ENCODE data around the gene PPP1R11.
"Not testable (repeated sequence)": the region's sequence is repeated elsewhere in the genome, so short reads cannot be mapped to it uniquely, and the experiment has no call there.

Gene PPP1R11

GRCh38 chr6:30112402-30112994 is 45.5 kb downstream of the PPP1R11 start:
- no peaks in the 10 kb centered on the region for H3K79me2 ChIP-seq (ENCODE audit: low read length)
- H4K20me1 ChIP-seq (ENCODE audit: insufficient read depth, low read length), result no peaks in the 10 kb centered on the region
- H2AFZ ChIP-seq (ENCODE audit: low read depth, low read length), result no peak overlapping the region
- H3K9me3 ChIP-seq (ENCODE audit: insufficient read depth, low read length), result no peaks in the 10 kb centered on the region
- H3K27me3 ChIP-seq (ENCODE audit: low read depth, low read length), result no peaks in the 10 kb centered on the region
- peak overlapping the region; percentile 40; the same call in 1 of the 2 replicates for H3K27ac ChIP-seq (ENCODE audit: low read length)
- TF ChIP-seq CTCF (IDR thresholded peaks at IDR 0.05; ENCODE audit: low read depth, low read length) (no peak), EZH2phosphoT487 (IDR thresholded peaks at IDR 0.05; ENCODE audit: low read depth) (no peak)
- H3K4me2 ChIP-seq (ENCODE audit: low read length), result peak overlapping the region; percentile 66
- no peaks in the 10 kb centered on the region for H3K36me3 ChIP-seq (replicated peaks; ENCODE audit: low read depth, low read length)
- peaks cover 60% of the 10 kb centered on the region for H3K4me1 ChIP-seq (ENCODE audit: low read length)
- peak overlapping the region; percentile 60 for H3K4me3 ChIP-seq (ENCODE audit: low read length)
- H3K9ac ChIP-seq (ENCODE audit: low read length), result peak overlapping the region; percentile 16; the same call in 1 of the 2 replicates

GRCh38 chr6:30113003-30113759 is 46.2 kb downstream of the PPP1R11 start, which contains the start of gene TRIM31:
TRIM31 (minus strand) TSS chr6:30113090; CDS start chr6:30112805, 285 bp downstream.
- no peaks in the 10 kb centered on the region for H3K36me3 ChIP-seq (replicated peaks; ENCODE audit: low read depth, low read length)
- H2AFZ ChIP-seq (ENCODE audit: low read depth, low read length), result no peak within 1 kb of the TSS
- TF ChIP-seq CTCF (IDR thresholded peaks at IDR 0.05; ENCODE audit: low read depth, low read length) (no peak), EZH2phosphoT487 (IDR thresholded peaks at IDR 0.05; ENCODE audit: low read depth) (no peak)
- no peaks in the 10 kb centered on the region for H3K9me3 ChIP-seq (ENCODE audit: insufficient read depth, low read length)
- peak within 1 kb of the TSS; percentile 66 for H3K4me2 ChIP-seq (ENCODE audit: low read length)
- H3K4me3 ChIP-seq (ENCODE audit: low read length), result peak within 1 kb of the TSS; percentile 60
- H3K4me1 ChIP-seq (ENCODE audit: low read length), result peaks cover 54% of the 10 kb centered on the region
- peak within 1 kb of the TSS; percentile 74 for H3K27ac ChIP-seq (ENCODE audit: low read length)
- no peaks in the 10 kb centered on the region for H4K20me1 ChIP-seq (ENCODE audit: insufficient read depth, low read length)
- peak within 1 kb of the TSS; percentile 30; the same call in 1 of the 2 replicates for H3K9ac ChIP-seq (ENCODE audit: low read length)
- no peaks in the 10 kb centered on the region for H3K79me2 ChIP-seq (ENCODE audit: low read length)
- H3K27me3 ChIP-seq (ENCODE audit: low read depth, low read length), result no peaks in the 10 kb centered on the region

GRCh38 chr6:30113841-30114240 is 46.8 kb downstream of the PPP1R11 start:
- Histone ChIP-seq H3K4me2 (ENCODE audit: low read length) (peak overlapping the region; percentile 66), H4K20me1 (ENCODE audit: insufficient read depth, low read length) (no peaks in the 10 kb centered on the region), H3K27ac (ENCODE audit: low read length) (peak overlapping the region; percentile 74), H3K4me1 (ENCODE audit: low read length) (peaks cover 49% of the 10 kb centered on the region), H3K9me3 (ENCODE audit: insufficient read depth, low read length) (no peaks in the 10 kb centered on the region), H2AFZ (ENCODE audit: low read depth, low read length) (no peak overlapping the region), H3K36me3 (replicated peaks; ENCODE audit: low read depth, low read length) (no peaks in the 10 kb centered on the region), H3K9ac (ENCODE audit: low read length) (peak overlapping the region; percentile 30; the same call in 1 of the 2 replicates), H3K79me2 (ENCODE audit: low read length) (no peaks in the 10 kb centered on the region), H3K27me3 (ENCODE audit: low read depth, low read length) (no peaks in the 10 kb centered on the region), H3K4me3 (ENCODE audit: low read length) (peak overlapping the region; percentile 60)
- no peak for TF ChIP-seq EZH2phosphoT487 (IDR thresholded peaks at IDR 0.05; ENCODE audit: low read depth)
- no peak for TF ChIP-seq CTCF (IDR thresholded peaks at IDR 0.05; ENCODE audit: low read depth, low read length)

GRCh38 chr6:30116724-30117123 is 49.7 kb downstream of the PPP1R11 start:
- H3K9me3 ChIP-seq (ENCODE audit: insufficient read depth, low read length), result no peaks in the 10 kb centered on the region
- no peaks in the 10 kb centered on the region for H4K20me1 ChIP-seq (ENCODE audit: insufficient read depth, low read length)
- H3K36me3 ChIP-seq (replicated peaks; ENCODE audit: low read depth, low read length), result no peaks in the 10 kb centered on the region
- H3K4me3 ChIP-seq (ENCODE audit: low read length), result no peak overlapping the region
- no peaks in the 10 kb centered on the region for H3K79me2 ChIP-seq (ENCODE audit: low read length)
- no peak overlapping the region for H2AFZ ChIP-seq (ENCODE audit: low read depth, low read length)
- no peak overlapping the region for H3K4me2 ChIP-seq (ENCODE audit: low read length)
- H3K27ac ChIP-seq (ENCODE audit: low read length), result no peak overlapping the region
- peaks cover 35% of the 10 kb centered on the region for H3K4me1 ChIP-seq (ENCODE audit: low read length)
- no peaks in the 10 kb centered on the region for H3K27me3 ChIP-seq (ENCODE audit: low read depth, low read length)
- no peak overlapping the region for H3K9ac ChIP-seq (ENCODE audit: low read length)
- TF ChIP-seq EZH2phosphoT487 (IDR thresholded peaks at IDR 0.05; ENCODE audit: low read depth) (no peak), CTCF (IDR thresholded peaks at IDR 0.05; ENCODE audit: low read depth, low read length) (no peak)

- H3K4me2 ChIP-seq (ENCODE audit: low read length); H3K9ac ChIP-seq (ENCODE audit: low read length); H4K20me1 ChIP-seq (ENCODE audit: insufficient read depth, low read length); H3K27me3 ChIP-seq (ENCODE audit: low read depth, low read length); H3K79me2 ChIP-seq (ENCODE audit: low read length); H3K9me3 ChIP-seq (ENCODE audit: insufficient read depth, low read length); H3K36me3 ChIP-seq (replicated peaks; ENCODE audit: low read depth, low read length); H2AFZ ChIP-seq (ENCODE audit: low read depth, low read length); H3K27ac ChIP-seq (ENCODE audit: low read length); H3K4me3 ChIP-seq (ENCODE audit: low read length): not testable (repeated sequence)
- H3K4me1 ChIP-seq (ENCODE audit: low read length), result peaks cover 17% of the 10 kb centered on the region
These were observed 51.7 kb downstream of the PPP1R11 start for GRCh38 chr6:30118691-30119090.

All from OCI-LY3 (cell line).